HepG2 (cell line): ENCODE data around the gene TTC22. TPM values are rescaled to one million over a fixed set of nuclear protein-coding genes. Genes with fewer than 3 reads are reported as not detected.

ENCODE experiments used
- AKAP8 ChIP-seq: sonication (generic); formaldehyde crosslinking; IDR thresholded peaks from 2 replicates; pipeline ENCODE4 v1.5.1; 2020; ENCODE audit warnings: mild to moderate bottlenecking, missing genetic modification reagents
- CCDC6 ChIP-seq: sonication (generic); formaldehyde crosslinking; IDR thresholded peaks from 2 replicates; pipeline ENCODE4 v1.8.1; 2022; ENCODE audit warnings: mild to moderate bottlenecking, missing genetic modification reagents, moderate library complexity
- FOXA3 ChIP-seq: IDR thresholded peaks from 2 replicates; pipeline ENCODE4 v1.6.1; 2016; ENCODE audit warnings: missing genetic modification reagents, missing compliant biosample characterization
- HIVEP1 ChIP-seq: sonication (generic); formaldehyde crosslinking; IDR thresholded peaks from 2 replicates; pipeline ENCODE4 v1.4.0; 2020; ENCODE audit warnings: mild to moderate bottlenecking, missing genetic modification reagents
- LCORL ChIP-seq, 2 experiments: fragments of 450-650 bp in 1 of 2; sonication (generic) in 1 of 2; formaldehyde crosslinking in 1 of 2; IDR thresholded peaks; 2 replicates each; pipeline versions ENCODE4 v1.5.0 to v1.6.1; 2017 to 2020; ENCODE audit warnings: antibody characterized with exemption in 1 of 2, missing genetic modification reagents in 1 of 2
- MAFF ChIP-seq: IDR thresholded peaks from 2 replicates; pipeline ENCODE4 v1.6.1; 2011; ENCODE audit warnings: low read depth, low read length, improper control_type of control experiment
- MED8 ChIP-seq: sonication (generic); formaldehyde crosslinking; IDR thresholded peaks from 2 replicates; pipeline ENCODE4 v1.8.1; 2023; ENCODE audit warnings: mild to moderate bottlenecking, missing genetic modification reagents; ENCODE audit not compliant: insufficient replicate concordance
- MEIS2 ChIP-seq: sonication (generic); formaldehyde crosslinking; IDR thresholded peaks from 2 replicates; pipeline ENCODE4 v1.9.0; 2021; ENCODE audit warnings: mild to moderate bottlenecking, missing genetic modification reagents
- TAF1 ChIP-seq: sonication (generic); formaldehyde crosslinking; IDR thresholded peaks from 2 replicates; pipeline ENCODE4 v1.4.0; 2020; ENCODE audit warnings: missing genetic modification reagents
- TBX3 ChIP-seq: fragments of 450-650 bp; IDR thresholded peaks from 2 replicates; pipeline ENCODE4 v1.6.1; 2017; ENCODE audit warnings: antibody characterized with exemption, mild to moderate bottlenecking, inconsistent platforms, borderline replicate concordance
- TCF7L2 ChIP-seq: IDR thresholded peaks from 2 replicates; pipeline ENCODE4 v1.6.1; 2011; ENCODE audit warnings: mild to moderate bottlenecking, low read depth, low read length, moderate library complexity
- ZFYVE20 ChIP-seq: sonication (generic); formaldehyde crosslinking; IDR thresholded peaks from 2 replicates; pipeline ENCODE4 v1.8.0; 2023; ENCODE audit warnings: low read depth, mild to moderate bottlenecking, moderate library complexity, missing genetic modification reagents, borderline replicate concordance
- ZNF367 ChIP-seq: sonication (generic); formaldehyde crosslinking; IDR thresholded peaks from 2 replicates; pipeline ENCODE4 v1.4.0; 2020; ENCODE audit warnings: missing genetic modification reagents, borderline replicate concordance
- ZNF550 ChIP-seq: sonication (generic); formaldehyde crosslinking; IDR thresholded peaks from 2 replicates; pipeline ENCODE4 v1.4.0; 2020; ENCODE audit warnings: mild to moderate bottlenecking, missing genetic modification reagents, borderline replicate concordance
- ZNF598 ChIP-seq: sonication (generic); formaldehyde crosslinking; IDR thresholded peaks from 2 replicates; pipeline ENCODE4 v1.5.1; 2020; ENCODE audit warnings: mild to moderate bottlenecking, missing genetic modification reagents, borderline replicate concordance
- ZNF660 ChIP-seq: sonication (generic); formaldehyde crosslinking; IDR thresholded peaks from 2 replicates; pipeline ENCODE4 v1.5.1; 2020; ENCODE audit warnings: mild to moderate bottlenecking, low read depth, missing genetic modification reagents, borderline replicate concordance
- ZNF782 ChIP-seq: sonication (generic); formaldehyde crosslinking; IDR thresholded peaks from 2 replicates; pipeline ENCODE4 v1.4.0; 2020; ENCODE audit warnings: missing genetic modification reagents, mild to moderate bottlenecking, borderline replicate concordance
- ZSCAN30 ChIP-seq: sonication (generic); formaldehyde crosslinking; IDR thresholded peaks from 2 replicates; pipeline ENCODE4 v1.5.0; 2020; ENCODE audit warnings: mild to moderate bottlenecking, missing genetic modification reagents
- polyA plus RNA-seq, 8 experiments: library from polyadenylated mRNA; depleted of rRNA in 3 of 8; stranded (reverse) in 7 of 8; unstranded in 1 of 8; fragments of >200 nt; fragmentation: Illumina TruSeq in 4 of 8; extraction: Trizol in 4 of 8; gene quantifications; 2 replicates each; pipeline versions ENCODE4 v1.2.1 to v1.2.3, GENCODE V29; 2011 to 2016; ENCODE audit warnings: low read depth in 4 of 8, missing spikeins in 1 of 8, mixed read lengths in 1 of 8; ENCODE audit not compliant: insufficient read depth in 1 of 8
- total RNA-seq, 5 experiments: library from RNA; depleted of rRNA; stranded (reverse); fragments of >200 nt; fragmentation: Illumina TruSeq; extraction: Trizol; gene quantifications; 2 replicates each; pipeline ENCODE4 v1.2.3, GENCODE V29; 2016; ENCODE audit warnings: low read depth in 1 of 5
- TF ChIP-seq, protein P1 (sequence below): sonication (generic); formaldehyde crosslinking; IDR thresholded peaks from 2 replicates; pipeline ENCODE4 v1.8.0; 2022; ENCODE audit warnings: mild to moderate bottlenecking, missing genetic modification reagents, moderate library complexity
- TF ChIP-seq, protein P2 (sequence below): sonication (generic); formaldehyde crosslinking; IDR thresholded peaks from 2 replicates; pipeline ENCODE4 v1.5.0; 2020; ENCODE audit warnings: mild to moderate bottlenecking, missing genetic modification reagents, borderline replicate concordance
- TF ChIP-seq, protein P3 (sequence below): sonication (generic); formaldehyde crosslinking; IDR thresholded peaks from 2 replicates; pipeline ENCODE4 v1.5.1; 2020; ENCODE audit warnings: mild to moderate bottlenecking, missing genetic modification reagents, moderate library complexity
- TF ChIP-seq, protein P4 (sequence below): sonication (generic); formaldehyde crosslinking; IDR thresholded peaks from 2 replicates; pipeline ENCODE4 v1.4.0; 2020; ENCODE audit warnings: missing genetic modification reagents; ENCODE audit errors: not compliant biosample characterization
- TF ChIP-seq, protein P5 (sequence below): sonication (generic); formaldehyde crosslinking; IDR thresholded peaks from 2 replicates; pipeline ENCODE4 v1.5.0; 2020; ENCODE audit warnings: missing genetic modification reagents

TTC22 gene
- total and polyA plus RNA-seq, 2 of the 13 experiments (the other 11 are each of a cell fraction or from before 2014, with no cell fraction given): not detected

DNA sequence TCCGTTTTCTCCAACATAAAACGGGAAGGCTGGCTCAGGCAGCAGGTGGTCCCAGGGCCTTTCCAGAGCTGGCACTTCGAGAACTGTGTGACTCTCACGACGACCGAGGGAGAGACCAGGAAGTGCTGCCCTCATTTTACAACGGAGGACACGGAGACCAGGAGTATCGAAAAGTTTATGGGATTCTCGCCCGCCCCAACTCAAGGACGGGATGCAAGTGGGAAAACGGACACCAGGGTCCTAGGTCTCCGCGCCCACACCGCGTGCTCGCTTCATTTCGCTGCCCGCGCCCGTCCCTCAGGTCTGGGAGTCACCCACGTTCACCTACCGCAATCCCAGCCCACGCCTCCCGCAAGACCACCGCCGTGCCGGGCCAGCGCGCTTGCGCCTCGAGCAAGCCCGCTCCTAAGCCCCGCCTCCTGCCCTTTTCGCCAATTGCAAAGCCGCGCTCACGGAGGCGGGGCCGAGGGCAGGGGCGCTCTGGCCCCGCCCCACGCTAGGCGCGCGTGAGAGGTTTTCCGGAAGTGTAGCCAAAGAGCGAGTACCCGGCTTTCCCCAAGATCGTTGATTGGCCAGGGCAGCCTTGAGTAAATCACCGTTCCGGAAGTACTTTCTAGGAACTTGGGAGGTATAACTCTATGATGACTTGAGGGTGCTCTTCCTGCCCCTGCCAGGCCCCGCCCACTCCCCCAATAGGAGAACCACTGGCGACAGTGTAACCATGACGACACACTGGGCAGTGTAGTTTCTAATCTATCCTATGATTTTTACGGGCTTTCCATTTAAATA lies 36.8 kb downstream of the TTC22 start, which contains the start of gene PARS2 (continued):
- TF ChIP-seq LCORL (IDR thresholded peaks at IDR 0.05): no peak
- TF ChIP-seq LCORL (CRISPR knock-in tag; IDR thresholded peaks at IDR 0.05): no peak
- TF ChIP-seq TCF7L2: no peak
- TF ChIP-seq, protein P1, sequence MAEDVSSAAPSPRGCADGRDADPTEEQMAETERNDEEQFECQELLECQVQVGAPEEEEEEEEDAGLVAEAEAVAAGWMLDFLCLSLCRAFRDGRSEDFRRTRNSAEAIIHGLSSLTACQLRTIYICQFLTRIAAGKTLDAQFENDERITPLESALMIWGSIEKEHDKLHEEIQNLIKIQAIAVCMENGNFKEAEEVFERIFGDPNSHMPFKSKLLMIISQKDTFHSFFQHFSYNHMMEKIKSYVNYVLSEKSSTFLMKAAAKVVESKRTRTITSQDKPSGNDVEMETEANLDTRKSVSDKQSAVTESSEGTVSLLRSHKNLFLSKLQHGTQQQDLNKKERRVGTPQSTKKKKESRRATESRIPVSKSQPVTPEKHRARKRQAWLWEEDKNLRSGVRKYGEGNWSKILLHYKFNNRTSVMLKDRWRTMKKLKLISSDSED (CRISPR knock-in tag): no peak
- TF ChIP-seq, protein P2, sequence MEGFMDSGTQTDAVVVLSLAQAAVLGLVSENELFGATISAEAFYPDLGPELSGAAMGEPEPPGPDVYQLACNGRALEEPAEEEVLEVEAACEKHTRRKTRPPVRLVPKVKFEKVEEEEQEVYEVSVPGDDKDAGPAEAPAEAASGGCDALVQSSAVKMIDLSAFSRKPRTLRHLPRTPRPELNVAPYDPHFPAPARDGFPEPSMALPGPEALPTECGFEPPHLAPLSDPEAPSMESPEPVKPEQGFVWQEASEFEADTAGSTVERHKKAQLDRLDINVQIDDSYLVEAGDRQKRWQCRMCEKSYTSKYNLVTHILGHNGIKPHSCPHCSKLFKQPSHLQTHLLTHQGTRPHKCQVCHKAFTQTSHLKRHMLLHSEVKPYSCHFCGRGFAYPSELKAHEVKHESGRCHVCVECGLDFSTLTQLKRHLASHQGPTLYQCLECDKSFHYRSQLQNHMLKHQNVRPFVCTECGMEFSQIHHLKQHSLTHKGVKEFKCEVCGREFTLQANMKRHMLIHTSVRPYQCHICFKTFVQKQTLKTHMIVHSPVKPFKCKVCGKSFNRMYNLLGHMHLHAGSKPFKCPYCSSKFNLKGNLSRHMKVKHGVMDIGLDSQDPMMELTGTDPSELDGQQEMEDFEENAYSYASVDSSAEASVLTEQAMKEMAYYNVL (CRISPR knock-in tag): no peak; the same call in 1 of the 2 replicates
- TF ChIP-seq, protein P3, sequence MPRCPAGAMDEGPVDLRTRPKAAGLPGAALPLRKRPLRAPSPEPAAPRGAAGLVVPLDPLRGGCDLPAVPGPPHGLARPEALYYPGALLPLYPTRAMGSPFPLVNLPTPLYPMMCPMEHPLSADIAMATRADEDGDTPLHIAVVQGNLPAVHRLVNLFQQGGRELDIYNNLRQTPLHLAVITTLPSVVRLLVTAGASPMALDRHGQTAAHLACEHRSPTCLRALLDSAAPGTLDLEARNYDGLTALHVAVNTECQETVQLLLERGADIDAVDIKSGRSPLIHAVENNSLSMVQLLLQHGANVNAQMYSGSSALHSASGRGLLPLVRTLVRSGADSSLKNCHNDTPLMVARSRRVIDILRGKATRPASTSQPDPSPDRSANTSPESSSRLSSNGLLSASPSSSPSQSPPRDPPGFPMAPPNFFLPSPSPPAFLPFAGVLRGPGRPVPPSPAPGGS: peak; percentile 84; the same call in 1 of the 2 replicates
- no peak for TF ChIP-seq AKAP8 (CRISPR knock-in tag)
- no peak for TF ChIP-seq ZFYVE20 (CRISPR knock-in tag)
- no peak for TF ChIP-seq ZNF782
- TF ChIP-seq HIVEP1: peak; percentile 66; the same call in 1 of the 2 replicates
- TF ChIP-seq TAF1 (CRISPR knock-in tag): peak; percentile 84
- TF ChIP-seq FOXA3 (CRISPR knock-in tag): peak; percentile 53
- TF ChIP-seq TBX3: no peak; the same call in 1 of the 2 replicates
- no peak; the same call in 1 of the 2 replicates for TF ChIP-seq ZNF598 (CRISPR knock-in tag)
- TF ChIP-seq MED8 (CRISPR knock-in tag): no peak
- no peak for TF ChIP-seq MEIS2 (CRISPR knock-in tag)
- TF ChIP-seq ZNF367 (CRISPR knock-in tag): 0 out of 2 replicates have a peak, but pooled peaks have one; percentile 9
- TF ChIP-seq, protein P4, sequence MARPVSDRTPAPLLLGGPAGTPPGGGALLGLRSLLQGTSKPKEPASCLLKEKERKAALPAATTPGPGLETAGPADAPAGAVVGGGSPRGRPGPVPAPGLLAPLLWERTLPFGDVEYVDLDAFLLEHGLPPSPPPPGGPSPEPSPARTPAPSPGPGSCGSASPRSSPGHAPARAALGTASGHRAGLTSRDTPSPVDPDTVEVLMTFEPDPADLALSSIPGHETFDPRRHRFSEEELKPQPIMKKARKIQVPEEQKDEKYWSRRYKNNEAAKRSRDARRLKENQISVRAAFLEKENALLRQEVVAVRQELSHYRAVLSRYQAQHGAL (CRISPR knock-in tag): no peak
- TF ChIP-seq, protein P5, sequence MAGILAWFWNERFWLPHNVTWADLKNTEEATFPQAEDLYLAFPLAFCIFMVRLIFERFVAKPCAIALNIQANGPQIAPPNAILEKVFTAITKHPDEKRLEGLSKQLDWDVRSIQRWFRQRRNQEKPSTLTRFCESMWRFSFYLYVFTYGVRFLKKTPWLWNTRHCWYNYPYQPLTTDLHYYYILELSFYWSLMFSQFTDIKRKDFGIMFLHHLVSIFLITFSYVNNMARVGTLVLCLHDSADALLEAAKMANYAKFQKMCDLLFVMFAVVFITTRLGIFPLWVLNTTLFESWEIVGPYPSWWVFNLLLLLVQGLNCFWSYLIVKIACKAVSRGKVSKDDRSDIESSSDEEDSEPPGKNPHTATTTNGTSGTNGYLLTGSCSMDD (CRISPR knock-in tag): no peak
- TF ChIP-seq ZNF660 (CRISPR knock-in tag): no peak
- no peak for TF ChIP-seq MAFF
- TF ChIP-seq CCDC6: no peak
- TF ChIP-seq ZSCAN30 (CRISPR knock-in tag): no peak
- TF ChIP-seq ZNF550: no peak
